GM12801 (cell line): ENCODE data around the gene RRAGD.

Experiments
- TF ChIP-seq, protein P1 (sequence below): IDR thresholded peaks from one replicate; pipeline ENCODE4 v1.5.1; 2011; ENCODE audit warnings: control low read depth; ENCODE audit not compliant: insufficient read length; ENCODE audit errors: extremely low read depth

Gene RRAGD

DNA sequence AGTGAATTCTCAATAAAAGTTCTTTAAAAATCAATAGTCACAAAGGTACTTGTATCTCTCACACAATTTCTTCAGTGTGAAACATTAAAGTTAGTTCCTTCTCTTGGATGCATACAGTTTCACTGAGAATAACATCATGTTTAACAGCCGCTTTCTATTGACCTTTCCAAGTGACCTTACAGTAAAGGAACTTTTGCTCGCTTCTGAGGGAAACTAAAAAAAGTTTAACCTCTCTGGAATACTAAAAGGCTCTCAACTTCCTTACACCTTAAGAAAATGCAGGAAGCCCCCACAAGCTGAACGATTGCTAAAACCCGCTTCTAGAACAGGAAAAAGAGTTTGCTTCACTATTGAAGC, 1.3 kb downstream of the RRAGD start:
- TF ChIP-seq, protein P1, sequence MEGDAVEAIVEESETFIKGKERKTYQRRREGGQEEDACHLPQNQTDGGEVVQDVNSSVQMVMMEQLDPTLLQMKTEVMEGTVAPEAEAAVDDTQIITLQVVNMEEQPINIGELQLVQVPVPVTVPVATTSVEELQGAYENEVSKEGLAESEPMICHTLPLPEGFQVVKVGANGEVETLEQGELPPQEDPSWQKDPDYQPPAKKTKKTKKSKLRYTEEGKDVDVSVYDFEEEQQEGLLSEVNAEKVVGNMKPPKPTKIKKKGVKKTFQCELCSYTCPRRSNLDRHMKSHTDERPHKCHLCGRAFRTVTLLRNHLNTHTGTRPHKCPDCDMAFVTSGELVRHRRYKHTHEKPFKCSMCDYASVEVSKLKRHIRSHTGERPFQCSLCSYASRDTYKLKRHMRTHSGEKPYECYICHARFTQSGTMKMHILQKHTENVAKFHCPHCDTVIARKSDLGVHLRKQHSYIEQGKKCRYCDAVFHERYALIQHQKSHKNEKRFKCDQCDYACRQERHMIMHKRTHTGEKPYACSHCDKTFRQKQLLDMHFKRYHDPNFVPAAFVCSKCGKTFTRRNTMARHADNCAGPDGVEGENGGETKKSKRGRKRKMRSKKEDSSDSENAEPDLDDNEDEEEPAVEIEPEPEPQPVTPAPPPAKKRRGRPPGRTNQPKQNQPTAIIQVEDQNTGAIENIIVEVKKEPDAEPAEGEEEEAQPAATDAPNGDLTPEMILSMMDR: no peak

DNA sequence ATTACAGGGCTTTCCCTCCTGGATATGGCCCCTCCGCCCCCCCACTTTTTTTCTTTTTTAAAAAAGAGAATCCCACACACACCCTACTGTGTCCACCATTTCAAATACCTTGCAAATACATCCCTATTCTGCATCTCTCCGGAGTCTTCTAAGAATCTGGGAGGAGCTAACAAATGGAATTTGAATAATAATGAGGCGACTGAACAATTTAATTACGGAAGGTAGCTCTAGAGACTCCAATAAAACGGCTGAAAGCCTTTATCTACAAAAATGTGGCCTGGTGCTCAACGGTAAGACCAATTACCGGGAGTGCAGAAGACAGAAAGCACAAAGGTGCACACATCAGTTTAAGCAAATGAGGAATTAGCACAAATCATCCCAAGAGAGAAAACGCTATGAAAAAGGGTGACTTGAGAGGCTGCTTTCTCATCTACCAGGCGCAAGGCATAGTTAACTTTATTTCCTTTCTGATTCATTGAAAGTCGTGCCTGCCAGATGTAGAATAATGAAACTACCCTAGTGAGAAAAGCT, 1.8 kb downstream of the RRAGD start:
- TF ChIP-seq, protein P1: no peak

DNA sequence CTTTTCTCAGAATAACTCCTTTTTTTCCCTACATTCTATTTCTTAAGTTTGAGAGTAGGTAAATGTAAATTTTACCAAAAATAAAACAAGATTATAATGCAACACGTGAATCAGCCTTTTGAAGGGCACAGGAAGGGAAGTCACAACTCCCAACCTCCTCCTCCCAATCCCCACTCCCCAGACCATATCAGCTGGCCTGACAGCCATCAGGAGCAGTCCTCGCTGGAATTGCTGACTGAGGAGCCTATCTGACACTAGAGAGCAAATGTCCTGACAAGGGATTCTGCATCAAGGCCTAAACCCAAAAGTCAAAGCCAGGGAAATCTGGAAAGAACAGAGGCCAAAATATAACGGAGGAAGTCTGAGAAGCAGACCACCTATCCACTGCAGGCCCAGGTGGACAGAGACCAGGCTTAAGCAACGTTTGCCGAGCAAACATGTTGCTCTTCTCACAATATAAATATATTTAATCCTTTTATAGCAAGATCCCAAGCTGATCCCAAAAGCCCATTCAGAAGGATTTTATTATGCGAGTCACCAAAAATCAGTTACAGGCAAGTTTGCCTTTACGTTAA, 2.5 kb downstream of the RRAGD start:
- TF ChIP-seq, protein P1: no peak

DNA sequence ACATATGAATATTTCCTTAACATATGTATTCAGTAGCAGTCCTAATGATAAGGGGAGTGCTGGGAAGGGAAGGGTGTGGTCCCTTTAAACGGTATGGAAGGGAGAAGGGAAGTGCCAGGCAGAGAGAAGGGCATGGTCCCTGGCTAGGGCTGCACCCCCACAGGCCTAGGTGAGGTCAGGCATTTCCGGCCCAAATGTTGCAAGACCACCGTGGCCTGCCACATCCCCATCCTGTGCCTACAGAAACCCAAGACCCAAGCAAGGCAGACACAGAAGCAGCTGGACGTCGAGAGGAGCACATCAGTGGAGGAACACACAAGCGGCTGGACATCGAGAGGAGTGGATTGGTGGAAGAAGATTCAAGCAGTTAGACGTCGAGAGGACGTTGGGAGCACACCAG, 5.9 kb downstream of the RRAGD start:
- TF ChIP-seq, protein P1: no peak

DNA sequence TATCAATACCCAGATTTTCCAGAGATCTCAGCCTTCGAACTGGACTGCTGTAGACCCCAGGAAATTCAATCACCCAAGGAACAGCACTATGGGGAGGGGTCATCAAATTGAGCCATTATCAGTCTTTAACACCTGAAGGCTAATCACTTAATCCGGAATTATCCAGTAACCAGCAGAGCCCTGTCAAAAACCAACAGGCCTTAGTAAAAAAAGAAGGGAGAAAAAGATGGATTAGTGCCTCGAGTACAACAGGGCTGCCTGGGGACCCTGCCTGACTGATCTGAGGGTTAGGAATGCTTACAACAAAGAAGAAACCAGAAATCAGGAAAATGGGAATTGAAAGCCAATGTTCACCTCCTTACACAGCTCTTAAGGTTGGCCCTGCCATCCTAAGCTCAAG, 7.6 kb downstream of the RRAGD start:
- TF ChIP-seq, protein P1: no peak

DNA sequence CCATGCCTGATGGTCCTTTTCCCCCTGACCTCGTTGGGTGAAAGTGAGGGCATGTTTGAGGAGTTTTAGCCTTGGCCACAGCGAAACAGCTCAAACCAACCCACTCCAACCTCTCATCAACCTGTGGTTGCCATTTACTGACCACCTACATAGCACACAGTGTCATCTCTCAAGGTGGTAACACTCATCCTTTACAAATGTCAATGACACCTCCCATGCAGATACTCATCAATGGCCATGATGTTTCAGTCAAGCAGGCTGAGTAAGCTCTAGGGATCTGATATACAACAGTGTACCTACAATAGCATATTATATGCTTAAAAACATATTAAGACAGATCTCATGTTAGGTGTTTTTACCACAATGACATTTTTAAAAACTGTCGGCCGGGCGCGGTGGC, 9.3 kb downstream of the RRAGD start:
- TF ChIP-seq, protein P1: no peak

DNA sequence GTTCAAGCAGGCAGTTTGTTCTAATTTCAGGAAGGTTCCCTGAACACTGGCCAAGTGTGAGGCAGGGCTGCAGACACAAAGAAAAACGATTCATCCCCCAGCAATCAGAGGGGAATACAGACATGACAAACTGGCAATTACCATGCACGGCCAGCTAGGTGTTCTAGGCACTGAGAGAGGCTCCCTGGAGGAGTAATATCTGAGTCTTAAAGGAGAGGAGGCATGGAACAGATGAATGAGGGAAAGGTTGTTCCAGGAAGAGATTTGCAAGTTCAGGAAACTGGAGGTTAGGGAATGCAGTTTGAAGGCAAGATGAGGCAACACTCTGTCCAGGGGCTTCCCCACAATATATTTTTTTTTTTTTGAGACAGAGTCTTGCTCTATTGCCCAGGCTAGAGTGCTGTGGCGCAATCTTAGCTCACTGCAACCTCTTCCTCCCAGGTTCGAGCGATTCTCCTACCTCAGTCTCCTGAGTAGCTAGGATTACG, 11.1 kb downstream of the RRAGD start:
- TF ChIP-seq, protein P1: no peak
